Activated T-cell treated with anti-CD3 and anti-CD28 coated beads, Interleukin-2, amount 50 U/mL, for 48 hours (primary cell): ENCODE results near the gene RPS27.
"Not testable (repeated sequence)": the region's sequence is repeated elsewhere in the genome, so short reads cannot be mapped to it uniquely, and the experiment has no call there.

Experiments used
- DNase-seq, 2 experiments: peaks; one replicate each; pipeline ENCODE4 v3.0.0-alpha.2; 2020

The RPS27 gene

DNA sequence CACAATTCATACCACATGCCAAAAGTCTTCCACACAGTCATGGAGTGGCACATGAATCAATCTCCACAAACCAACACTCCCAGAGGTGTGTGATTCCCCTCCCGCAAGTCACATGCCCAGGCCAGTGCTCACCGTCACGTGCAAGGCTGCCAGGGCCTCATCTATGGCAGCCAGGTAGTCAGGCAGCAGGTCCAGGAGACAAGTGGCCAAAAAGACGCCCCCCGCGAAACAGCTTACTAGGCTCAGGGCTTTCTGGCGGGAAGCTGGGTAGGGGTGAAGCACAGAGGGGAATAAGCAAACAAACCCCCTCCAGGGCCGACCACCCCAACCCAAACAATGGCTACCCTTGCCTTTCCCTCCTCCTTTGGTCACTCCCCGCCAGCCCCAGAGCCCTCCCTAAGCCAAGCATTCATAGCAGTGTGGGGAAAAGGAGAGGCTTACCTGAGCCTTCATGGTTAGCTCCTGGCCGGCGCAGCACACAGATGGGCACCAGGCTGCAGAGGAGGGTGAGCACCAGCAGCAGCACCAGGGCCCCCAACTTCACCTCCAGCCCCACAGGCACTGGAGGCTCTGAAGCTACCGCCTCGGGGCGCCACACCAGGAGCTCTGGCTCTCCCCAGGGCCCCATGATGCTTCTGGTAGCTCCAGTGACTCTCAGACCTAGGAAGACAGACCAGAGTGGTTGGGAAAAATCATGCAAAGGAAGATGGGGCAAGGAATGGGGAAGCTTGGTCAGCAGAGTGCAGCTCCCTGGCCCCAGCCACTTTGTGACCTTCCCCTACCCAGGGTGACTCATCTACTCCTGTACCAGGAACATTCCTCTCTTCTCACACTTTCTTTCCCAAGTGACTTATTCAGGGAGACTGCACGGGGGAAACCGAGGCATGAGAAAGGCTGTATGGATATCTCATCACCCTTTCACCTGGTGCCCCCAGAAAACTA is 28.2 kb upstream of the RPS27 start:
- no peak for DNase-seq

DNA sequence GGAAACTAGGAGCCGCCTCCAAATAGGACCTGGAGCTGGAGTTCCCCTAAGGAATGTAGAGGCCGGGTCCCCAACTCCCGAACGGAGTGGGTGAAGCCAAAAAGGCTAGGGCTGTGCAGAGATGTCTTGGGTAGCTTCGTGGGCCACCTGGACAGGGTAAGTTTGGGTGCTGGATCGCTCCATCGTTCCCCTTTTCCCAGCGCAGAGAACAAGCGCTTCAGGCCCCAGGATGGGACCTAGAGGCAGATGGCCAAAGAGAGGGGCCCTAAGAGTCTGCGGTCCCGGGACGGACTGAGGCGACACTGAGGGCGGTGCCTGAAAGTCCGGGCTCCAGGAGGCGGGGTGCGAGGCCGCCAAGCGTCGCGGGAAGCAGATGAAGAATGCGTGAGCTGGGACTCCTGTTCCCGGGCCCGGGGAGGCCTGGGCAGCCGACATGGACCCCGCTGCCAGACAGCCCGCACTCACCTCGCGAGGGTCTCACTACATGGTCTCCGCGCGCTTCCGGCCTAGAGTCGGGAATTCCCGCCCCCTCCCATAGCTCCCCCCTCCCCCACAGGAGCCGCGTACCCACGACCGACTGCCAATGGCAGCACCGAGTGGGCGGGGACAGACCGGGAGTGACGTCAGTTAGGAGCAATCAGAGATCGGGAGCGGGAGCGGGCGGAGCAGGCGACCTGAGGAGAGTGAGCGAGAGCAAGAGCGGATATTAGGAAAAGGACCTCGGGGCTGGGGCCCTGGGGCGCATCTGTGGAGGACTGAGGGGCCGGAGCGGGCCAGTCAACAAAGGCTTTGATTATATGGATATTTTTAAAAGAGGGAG is 27.3 kb upstream of the RPS27 start, which contains the start of gene SLC39A1:
SLC39A1 (minus strand) TSS at position 508 of the 820 bp plus-strand sequence. CDS start 822 bp downstream, outside the sequence.
- peak; percentile 98 to 99 for DNase-seq

DNA sequence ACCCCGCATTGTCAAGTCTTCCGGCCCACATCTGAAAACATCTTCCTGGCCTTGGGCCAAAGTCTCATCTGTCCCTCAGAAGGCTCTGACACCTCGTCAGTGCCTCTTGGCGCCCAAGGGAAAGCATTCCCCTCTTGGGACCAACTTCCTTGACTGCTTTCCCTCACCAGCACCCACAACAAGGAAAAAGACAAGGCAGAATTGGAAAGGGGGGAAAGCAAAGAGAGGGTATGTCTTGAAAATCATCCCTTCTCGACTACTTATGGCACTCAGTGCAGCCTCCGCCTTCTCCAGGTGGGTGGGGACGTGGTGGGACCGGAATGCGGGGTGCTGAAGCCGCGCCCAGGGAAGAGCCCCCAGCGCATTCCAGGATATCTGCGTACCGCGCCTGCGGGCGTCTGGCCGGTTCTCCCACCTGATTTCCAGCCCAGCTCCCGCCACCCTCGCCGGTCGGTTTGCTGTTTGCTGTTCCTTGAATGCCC is 26.7 kb upstream of the RPS27 start:
- DNase-seq = no peak

DNA sequence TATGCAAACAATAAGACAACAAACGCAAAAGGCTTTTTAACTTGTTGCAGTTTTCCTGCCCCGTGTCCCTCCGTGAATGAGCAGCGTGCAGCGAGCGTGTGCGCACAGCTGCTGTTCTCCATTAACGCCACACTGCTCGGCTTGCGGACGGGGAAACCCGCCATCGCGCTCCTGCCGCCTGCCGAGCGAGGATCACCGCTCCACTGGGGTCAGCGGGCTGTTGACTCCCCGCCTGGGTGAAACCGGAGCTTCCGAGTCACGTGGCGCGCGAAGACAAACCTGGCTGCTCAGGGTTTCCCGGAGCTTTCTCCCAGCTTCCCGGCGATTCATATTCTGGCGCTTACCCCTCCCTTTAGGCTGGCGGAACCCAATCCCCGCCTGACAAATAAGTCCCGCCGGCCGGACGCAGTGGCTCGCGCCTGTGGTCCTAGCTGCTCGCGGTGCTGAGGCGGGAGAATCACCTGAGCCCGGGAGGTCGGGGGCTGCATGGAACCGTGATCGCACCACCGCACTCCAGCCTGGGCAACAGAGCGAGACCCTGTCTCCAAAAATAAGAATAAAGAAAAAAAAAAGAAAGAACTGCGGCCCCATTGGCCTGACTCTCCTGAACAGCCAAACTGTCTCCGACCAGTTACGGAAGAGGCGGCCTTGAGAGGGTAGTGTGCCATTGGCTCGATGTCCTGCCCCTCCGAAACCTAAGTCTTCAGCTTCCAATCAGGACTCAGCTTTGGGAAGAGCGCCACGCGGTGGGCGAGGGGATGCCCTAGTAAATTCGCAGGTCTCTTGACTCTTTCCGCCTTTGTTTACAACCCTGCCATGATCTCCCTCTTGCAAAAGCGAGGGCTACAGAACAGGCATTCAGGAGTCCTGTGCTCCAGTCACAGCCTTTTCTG is 23.2 kb upstream of the RPS27 start, which contains the start of gene CREB3L4:
CREB3L4 (plus strand) TSS at position 796 of the 893 bp plus-strand sequence. CDS start 624 bp downstream, outside the sequence.
- DNase-seq = peak; percentile 85 to 88

DNA sequence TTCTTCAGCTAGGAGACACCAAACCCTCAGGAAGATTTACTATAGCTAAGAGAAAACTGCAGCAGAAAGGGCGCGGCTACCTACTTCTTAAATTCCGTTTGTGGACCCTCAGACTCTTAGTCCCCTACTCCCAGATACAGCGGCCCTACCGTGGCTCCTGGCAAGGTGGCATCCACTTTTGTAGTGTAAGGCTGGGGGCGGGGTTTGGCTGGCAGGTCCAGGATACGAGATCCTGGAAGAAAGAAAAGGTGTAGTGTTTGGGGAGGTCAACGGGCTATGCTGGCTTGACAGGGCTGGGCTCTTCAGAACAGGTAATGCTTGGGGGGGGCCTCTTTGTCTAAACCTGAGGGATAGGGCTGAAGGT is 22.6 kb upstream of the RPS27 start:
- no peak for DNase-seq

DNA sequence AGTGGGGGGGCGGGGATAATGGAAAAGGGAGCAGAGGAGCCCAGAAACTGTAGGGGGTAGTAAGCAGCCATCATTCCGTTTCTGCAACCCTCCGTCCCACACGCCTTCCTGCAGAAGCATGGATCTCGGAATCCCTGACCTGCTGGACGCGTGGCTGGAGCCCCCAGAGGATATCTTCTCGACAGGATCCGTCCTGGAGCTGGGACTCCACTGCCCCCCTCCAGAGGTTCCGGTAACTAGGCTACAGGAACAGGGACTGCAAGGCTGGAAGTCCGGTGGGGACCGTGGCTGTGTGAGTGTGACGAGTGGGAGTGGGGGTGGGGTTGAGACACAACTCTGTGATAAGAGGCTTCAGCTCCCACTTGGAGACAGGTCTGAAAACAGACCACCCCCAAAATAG is 22.2 kb upstream of the RPS27 start:
- DNase-seq = no peak

DNA sequence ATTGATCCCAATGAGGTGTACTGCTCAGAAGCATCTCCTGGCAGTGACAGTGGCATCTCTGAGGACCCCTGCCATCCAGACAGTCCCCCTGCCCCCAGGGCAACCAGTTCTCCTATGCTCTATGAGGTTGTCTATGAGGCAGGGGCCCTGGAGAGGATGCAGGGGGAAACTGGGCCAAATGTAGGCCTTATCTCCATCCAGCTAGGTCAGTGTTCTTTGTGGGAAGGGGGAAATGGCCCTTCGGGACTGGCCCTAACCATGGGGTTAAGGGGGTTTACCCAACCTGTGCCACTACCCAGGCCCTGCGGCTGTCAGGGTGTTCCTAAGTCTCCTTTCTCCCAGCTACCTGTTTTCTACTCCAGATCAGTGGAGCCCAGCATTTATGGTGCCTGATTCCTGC is 21.6 kb upstream of the RPS27 start:
- DNase-seq = no peak

DNA sequence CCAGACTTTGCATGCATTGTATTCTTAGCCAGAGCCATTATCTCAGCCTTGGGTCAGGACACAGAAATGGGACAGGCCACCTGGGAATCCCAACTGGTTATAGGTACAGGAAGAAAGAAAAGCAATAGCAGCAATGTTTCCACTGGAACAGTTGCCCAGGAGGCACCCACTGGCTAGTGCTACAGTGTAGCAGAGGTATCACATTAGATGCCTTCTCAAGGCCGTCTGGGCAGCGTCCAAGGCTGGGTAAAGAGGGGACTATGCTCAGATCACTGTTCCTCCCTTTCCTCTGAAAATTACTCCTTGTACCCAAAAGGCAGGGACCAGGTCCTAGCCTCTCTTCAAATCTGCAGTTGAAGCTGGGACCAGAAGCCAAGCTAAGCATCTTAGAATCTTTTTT is 20.2 kb upstream of the RPS27 start:
- no peak for DNase-seq

DNA sequence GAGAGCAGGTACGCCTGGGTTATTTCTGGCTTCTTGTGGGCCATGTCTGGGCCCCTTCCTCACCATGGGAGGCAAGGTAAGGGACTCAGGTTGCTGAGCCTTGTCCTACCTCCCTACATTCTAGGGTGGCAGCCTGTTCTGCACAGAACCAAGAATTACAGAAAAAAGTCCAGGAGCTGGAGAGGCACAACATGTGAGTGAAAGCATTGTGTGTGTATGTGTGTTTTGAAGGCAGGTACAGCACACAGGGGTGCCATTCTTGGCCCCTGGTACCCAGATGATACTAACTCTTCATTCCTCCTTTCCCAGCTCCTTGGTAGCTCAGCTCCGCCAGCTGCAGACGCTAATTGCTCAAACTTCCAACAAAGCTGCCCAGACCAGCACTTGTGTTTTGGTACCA is 17.5 kb upstream of the RPS27 start:
- no peak for DNase-seq

DNA sequence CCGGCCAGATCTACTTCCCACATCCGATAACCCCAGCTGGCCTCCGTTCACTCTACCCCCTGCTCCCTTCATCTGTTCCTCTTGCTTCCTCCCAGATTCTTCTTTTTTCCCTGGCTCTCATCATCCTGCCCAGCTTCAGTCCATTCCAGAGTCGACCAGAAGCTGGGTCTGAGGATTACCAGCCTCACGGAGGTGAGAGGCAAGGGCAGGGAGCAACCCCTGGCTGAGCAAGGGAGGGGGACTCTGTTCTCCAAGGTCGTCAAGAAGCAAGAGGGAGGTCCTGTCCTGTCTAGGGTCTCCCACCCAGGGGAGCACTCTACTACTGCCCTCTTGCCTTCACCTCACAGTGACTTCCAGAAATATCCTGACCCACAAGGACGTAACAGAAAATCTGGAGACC is 17.0 kb upstream of the RPS27 start:
- no peak for DNase-seq

DNA sequence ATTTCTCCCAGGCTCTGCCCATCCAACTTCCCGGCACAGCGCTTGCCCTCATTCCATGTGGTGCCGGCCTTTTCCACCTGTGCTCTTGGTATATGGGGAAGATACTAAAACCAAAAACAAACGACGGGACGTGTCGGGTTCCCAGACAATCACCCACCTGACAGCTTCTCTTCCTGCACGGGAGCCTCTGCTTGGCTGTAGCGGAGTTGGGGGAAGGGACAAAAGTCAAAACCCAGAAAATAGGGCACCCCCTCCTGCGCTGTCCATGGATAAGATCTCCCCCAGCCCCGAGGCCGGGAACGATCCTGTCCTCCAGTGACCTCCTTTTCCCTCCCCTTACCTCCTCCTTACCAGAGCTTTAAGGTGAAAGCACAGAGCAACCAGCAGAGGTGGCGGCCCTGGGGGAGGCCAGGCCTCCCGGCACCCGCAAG is 13.7 kb upstream of the RPS27 start:
- no peak for DNase-seq

DNA sequence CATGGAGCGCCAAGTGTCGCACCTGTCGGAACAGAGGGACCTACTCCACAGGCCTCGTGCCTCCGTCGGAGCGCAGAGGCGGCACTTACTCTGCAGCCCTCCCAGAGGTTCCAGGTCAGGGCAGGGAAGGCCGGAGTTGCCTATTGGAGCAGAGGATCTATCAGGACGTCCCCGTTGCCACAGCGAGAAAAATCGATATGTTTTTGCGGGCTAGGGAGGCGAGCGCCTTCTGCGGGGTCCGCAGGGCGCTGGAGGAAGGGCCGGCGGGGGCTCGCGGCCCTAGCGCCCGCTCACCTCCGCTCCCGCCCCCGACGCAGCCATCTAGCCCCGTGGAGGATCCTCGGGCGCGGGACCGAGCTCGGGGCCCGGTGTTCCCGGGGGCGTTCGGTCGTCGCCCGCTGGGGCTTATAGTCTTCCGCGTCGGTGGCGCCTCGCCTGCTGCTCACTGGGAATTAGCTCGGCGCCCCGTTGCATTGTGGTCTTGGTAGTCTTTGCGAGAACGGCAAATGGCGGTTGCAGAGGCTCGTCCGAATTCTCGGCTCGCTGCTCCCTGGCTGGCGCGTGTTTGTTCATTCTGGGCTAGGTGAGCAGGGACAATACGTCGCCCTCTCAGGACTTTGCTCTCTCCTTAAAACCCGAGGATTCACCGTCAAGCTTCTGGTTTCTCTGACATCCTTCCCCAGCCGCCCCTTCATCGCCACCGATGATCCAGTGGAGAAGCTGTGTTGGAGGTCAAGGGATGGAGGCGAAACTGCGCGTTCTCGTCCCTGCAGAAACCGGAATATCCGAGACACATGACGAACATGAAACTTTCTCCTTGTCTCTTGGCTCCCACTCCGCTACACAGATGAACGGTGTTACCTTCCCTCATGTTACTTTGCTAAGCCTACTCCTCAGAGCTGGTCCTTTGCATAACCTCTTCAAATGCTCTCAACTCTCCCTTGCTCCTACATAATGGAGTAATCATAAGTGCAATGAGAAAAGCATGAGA is 13.0 kb upstream of the RPS27 start, which contains the start of gene JTB:
JTB (minus strand) TSS at position 425 of the 991 bp plus-strand sequence; CDS start at position 3, 422 bp downstream.
- peak; percentile 88 to 89 for DNase-seq

DNA sequence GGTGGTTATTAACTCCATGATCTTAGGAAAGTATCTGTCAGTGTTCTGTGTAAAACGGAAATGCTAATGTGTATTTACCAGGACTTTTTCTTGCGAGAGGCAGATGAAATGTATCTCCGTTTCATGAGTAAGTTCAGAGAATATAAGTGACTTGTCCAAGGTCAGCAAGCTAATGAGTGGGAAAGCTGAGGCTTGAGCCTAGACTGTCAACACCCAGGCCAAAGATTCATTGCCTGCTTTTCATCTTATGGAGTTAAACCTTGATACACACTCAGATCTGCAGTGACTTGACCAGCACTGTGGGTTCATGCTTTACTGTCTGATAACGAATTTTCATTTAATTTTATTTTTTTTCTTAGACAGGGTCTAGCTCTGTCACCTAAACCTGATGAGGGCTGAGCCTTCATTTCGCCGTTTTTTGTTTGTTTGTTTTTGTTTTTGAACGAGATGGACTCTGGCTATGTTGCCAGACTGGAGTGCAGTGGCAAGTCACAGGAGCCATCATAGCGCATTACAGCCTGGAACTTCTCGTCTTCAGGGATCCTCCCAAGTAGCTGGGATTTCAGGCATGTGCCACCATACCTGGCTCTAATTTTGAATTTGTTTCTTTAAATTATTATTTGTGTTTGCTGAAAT is 12.2 kb upstream of the RPS27 start:
- no peak for DNase-seq

DNA sequence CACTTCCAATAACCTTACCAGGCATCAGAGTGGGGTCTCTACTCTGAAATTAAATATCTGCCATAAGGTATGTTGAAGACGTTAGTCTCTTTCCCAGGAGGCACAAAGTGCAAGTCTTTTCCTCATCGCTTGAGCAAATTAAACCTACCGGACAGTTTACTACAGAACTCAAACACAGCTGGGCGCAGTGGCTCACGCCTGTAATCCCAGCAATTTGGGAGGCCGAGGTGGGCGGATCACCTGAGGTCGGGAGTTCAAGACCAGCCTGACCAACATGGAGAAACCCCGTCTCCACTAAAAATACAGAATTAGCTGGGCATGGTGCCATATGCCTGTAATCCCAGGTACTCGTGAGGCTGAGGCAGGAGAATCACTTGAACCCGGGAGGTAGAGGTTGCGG is 11.5 kb upstream of the RPS27 start:
- not testable (repeated sequence) for DNase-seq

DNA sequence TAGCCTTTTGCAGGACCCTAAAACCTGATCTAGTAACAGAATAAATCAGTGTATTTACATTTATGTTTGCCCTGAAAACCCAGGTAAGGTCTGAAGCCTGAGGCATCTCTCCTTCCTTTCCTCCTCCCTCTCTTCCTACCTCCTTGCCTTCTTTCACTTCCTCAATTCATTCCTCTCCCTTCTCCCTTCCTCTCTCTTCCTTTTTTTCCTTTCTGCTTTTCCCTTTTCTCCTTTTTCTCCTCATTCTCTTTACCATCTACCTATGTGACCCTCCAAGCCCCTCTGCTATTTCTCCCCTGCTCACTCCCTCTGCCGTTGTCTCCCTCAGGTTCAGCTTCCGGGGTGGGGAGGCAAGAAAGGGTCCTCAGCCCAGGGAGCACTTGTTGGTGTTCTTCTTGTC is 8.8 kb upstream of the RPS27 start:
- DNase-seq = not testable (repeated sequence)

DNA sequence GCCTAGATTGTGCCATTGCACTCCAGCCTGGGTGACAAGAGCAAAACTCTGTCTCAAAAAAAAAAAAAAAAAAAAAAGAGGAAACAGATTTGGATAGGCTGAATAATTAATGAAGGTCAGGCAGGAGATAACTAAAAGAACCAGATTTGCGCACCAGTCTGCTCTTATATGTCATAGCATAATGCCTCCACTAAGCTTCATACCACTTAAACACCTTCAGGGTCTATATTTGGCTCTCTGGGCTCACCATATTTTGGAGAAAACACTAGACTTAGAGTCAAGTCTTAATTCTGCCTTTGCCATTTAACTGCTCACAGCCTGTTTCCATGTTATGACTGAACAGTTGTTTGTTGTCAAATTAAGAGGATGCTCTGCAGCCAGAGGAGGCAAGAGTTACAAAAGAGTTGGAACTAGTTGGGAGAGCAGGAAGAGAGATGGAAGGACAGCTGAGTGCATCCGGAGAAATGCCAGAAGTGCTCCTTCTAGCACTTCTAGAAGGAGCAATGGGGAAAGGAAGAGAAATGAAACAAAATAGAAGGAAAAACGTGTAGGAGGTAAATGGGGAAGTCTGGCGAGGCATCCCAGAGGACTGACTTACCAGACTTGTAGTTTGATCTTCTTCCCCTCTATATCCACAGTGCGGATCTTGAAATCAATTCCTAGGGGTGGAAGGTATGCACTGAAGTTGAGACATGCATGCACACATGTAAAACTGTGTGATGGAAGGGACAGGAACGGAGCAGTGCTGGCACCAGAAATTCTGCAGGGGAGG is 6.3 kb upstream of the RPS27 start:
- DNase-seq = no peak

DNA sequence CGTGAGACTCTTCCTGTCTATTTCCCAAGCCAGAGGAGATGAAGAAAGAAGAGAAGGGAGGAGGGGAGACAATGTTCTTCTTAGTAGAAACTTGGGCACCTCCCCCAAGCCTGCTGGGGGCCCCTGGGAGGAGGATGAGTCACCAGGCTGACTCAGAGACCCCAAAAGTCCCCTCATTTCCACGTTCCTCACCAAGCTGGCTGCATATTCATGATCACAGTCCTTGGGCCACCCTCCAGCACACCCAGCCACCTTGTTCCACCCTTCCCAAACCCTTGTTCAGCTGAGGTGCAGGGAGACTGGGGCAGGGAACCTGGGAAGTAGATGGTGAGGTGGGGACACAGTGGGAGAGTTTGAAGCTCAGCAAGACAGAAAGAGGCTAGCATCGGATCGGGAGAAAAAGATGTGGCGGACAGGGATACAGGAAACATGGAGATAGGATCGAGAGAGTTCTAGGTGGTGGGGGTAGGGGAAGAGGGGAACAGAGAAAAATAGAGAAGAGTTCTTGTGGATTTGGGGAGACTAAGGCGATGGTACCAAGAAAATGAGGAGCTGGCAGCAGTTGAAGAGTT is 5.1 kb upstream of the RPS27 start:
- peak; percentile 64 to 75 for DNase-seq

DNA sequence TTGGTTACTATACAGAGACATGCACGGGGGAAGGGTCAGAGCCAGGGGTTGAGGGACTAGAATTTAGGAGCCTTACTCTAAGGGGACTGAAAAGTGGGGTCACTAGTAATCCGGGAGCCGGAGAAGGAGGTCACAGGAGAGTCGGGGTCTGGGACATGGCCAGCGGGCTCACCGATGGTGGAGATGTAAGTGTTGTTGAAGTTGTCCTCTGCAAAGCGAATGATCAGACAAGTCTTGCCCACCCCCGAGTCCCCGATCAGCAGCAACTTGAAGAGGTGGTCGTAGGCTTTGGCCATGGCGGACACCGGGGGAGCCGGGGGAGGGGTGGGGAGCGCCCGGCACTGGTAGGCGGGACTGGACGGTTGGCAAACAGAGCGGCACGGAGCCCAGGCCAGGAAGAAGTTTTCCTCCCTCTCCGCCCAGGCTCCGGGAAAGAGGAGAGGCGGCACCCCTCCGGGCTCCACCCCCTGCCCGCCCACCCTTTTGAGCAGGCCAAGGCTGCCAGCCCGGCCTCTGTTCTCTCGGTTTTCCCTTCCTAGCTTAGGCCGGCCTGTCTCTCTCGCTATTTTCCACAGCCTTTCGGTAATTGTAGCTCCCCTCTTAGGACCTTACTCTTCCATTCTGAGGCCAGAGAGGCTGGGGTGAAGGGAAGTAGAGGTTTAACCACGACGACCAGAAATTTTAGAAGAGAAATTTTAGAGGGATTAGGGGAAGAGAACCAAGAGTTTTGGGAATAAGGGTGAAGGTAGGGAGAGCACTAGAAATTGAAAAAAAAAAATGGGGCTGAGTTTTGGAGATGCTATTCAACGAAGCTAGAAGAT is 4.4 kb upstream of the RPS27 start, which contains the start of gene RAB13:
RAB13 (minus strand) TSS at position 399 of the 821 bp plus-strand sequence; CDS start at position 296, 103 bp downstream.
- peak; percentile 48 to 55 for DNase-seq
